ENCODE data around the gene ZNF516.

ZNF516 gene

GRCh38 chr18:76467371-76468190 is 27.5 kb downstream of the ZNF516 start:
- no peak for DNase-seq (ENCODE audit: low spot score)

- no peak for DNase-seq (ENCODE audit: low spot score)
These were observed 28.5 kb downstream of the ZNF516 start for GRCh38 chr18:76466410-76466991.

GRCh38 chr18:76465630-76466409 is 29.2 kb downstream of the ZNF516 start:
- DNase-seq (ENCODE audit: low spot score) = no peak

- no peak for DNase-seq (ENCODE audit: low spot score)
These were observed 30.5 kb downstream of the ZNF516 start for GRCh38 chr18:76464281-76465259.

- no peak for DNase-seq (ENCODE audit: low spot score)
These were observed 31.2 kb downstream of the ZNF516 start for GRCh38 chr18:76463872-76464271.

- no peak for DNase-seq (ENCODE audit: low spot score)
These were observed 31.7 kb downstream of the ZNF516 start for GRCh38 chr18:76463358-76463757.

GRCh38 chr18:76462326-76462694 is 32.7 kb downstream of the ZNF516 start:
- DNase-seq (ENCODE audit: low spot score) = no peak

GRCh38 chr18:76461692-76462325 is 33.2 kb downstream of the ZNF516 start:
- no peak for DNase-seq (ENCODE audit: low spot score)

- DNase-seq (ENCODE audit: low spot score) = no peak
These were observed 33.9 kb downstream of the ZNF516 start for GRCh38 chr18:76461148-76461547.

GRCh38 chr18:76460482-76460881 is 34.6 kb downstream of the ZNF516 start:
- no peak for DNase-seq (ENCODE audit: low spot score)

- DNase-seq (ENCODE audit: low spot score) = no peak
These were observed 35.2 kb downstream of the ZNF516 start for GRCh38 chr18:76459687-76460350.

- DNase-seq (ENCODE audit: low spot score) = no peak
These were observed 35.7 kb downstream of the ZNF516 start for GRCh38 chr18:76459312-76459686.

GRCh38 chr18:76458522-76459311 is 36.3 kb downstream of the ZNF516 start:
- DNase-seq (ENCODE audit: low spot score) = no peak

- DNase-seq (ENCODE audit: low spot score) = no peak
These were observed 37.1 kb downstream of the ZNF516 start for GRCh38 chr18:76457957-76458356.

GRCh38 chr18:76457475-76457874 is 37.6 kb downstream of the ZNF516 start:
- DNase-seq (ENCODE audit: low spot score) = no peak

- DNase-seq (ENCODE audit: low spot score) = no peak
These were observed 38.2 kb downstream of the ZNF516 start for GRCh38 chr18:76456823-76457222.

GRCh38 chr18:76456018-76456750 is 38.9 kb downstream of the ZNF516 start:
- DNase-seq (ENCODE audit: low spot score) = no peak

GRCh38 chr18:76455003-76455676 is 39.9 kb downstream of the ZNF516 start:
- no peak for DNase-seq (ENCODE audit: low spot score)

GRCh38 chr18:76454418-76454817 is 40.6 kb downstream of the ZNF516 start:
- DNase-seq (ENCODE audit: low spot score) = no peak
